ENCODE data around the gene TMEM245. TPM values are rescaled to one million over a fixed set of nuclear protein-coding genes. Genes with fewer than 3 reads are reported as not detected.

TMEM245 gene
- total and polyA plus RNA-seq, 9 donors = 29.4 to 43.3 (median 39.4) TPM

- Histone ChIP-seq H3K36me3 (ENCODE audit: control insufficient read depth, insufficient read depth, low read length) (peaks cover 29% of the 10 kb centered on the region), H3K9me3 (replicated peaks; ENCODE audit: control insufficient read depth, low read depth, low read length) (no peaks in the 10 kb centered on the region), H3K4me3 (ENCODE audit: low read length) (no peak overlapping the region), H3K27me3 (ENCODE audit: control insufficient read depth, insufficient read depth, low read length) (no peaks in the 10 kb centered on the region), H3K4me1 (ENCODE audit: control insufficient read depth, insufficient read depth, low read length) (no peaks in the 10 kb centered on the region), H3K27ac (ENCODE audit: low read length) (no peak overlapping the region)
- 100% methylated on average over 2 of the region's 6 CpGs for WGBS (ENCODE audit: insufficient coverage)
- no peak for DNase-seq
These were observed 85.6 kb downstream of the TMEM245 start for GRCh38 chr9:109033941-109034700.

- peaks cover 6% of the 10 kb centered on the region for H3K4me1 ChIP-seq (ENCODE audit: control insufficient read depth, insufficient read depth, low read length)
- no peaks in the 10 kb centered on the region for H3K9me3 ChIP-seq (replicated peaks; ENCODE audit: control insufficient read depth, low read depth, low read length)
- H3K27me3 ChIP-seq (ENCODE audit: control insufficient read depth, insufficient read depth, low read length) = no peaks in the 10 kb centered on the region
- no peak overlapping the region for H3K4me3 ChIP-seq (ENCODE audit: low read length)
- H3K27ac ChIP-seq (ENCODE audit: low read length) = no peak overlapping the region
- WGBS (ENCODE audit: insufficient coverage) = no CpG with 5 or more reads among the region's 3 CpGs
- DNase-seq = no peak
- H3K36me3 ChIP-seq (ENCODE audit: control insufficient read depth, insufficient read depth, low read length) = peaks cover 16% of the 10 kb centered on the region
These were observed 88.5 kb downstream of the TMEM245 start for GRCh38 chr9:109031241-109031640.

GRCh38 chr9:109030426-109030825 is 89.3 kb downstream of the TMEM245 start:
- WGBS (ENCODE audit: insufficient coverage) = 93% methylated on average over 3 of the region's 4 CpGs
- peaks cover 6% of the 10 kb centered on the region for H3K4me1 ChIP-seq (ENCODE audit: control insufficient read depth, insufficient read depth, low read length)
- H3K9me3 ChIP-seq (replicated peaks; ENCODE audit: control insufficient read depth, low read depth, low read length) = no peaks in the 10 kb centered on the region
- H3K4me3 ChIP-seq (ENCODE audit: low read length) = no peak overlapping the region
- DNase-seq = no peak
- peaks cover 14% of the 10 kb centered on the region for H3K36me3 ChIP-seq (ENCODE audit: control insufficient read depth, insufficient read depth, low read length)
- H3K27me3 ChIP-seq (ENCODE audit: control insufficient read depth, insufficient read depth, low read length) = no peaks in the 10 kb centered on the region
- H3K27ac ChIP-seq (ENCODE audit: low read length) = no peak overlapping the region

GRCh38 chr9:109028457-109028856 is 91.3 kb downstream of the TMEM245 start:
- Histone ChIP-seq H3K27me3 (ENCODE audit: control insufficient read depth, insufficient read depth, low read length) (no peaks in the 10 kb centered on the region), H3K36me3 (ENCODE audit: control insufficient read depth, insufficient read depth, low read length) (peaks cover 13% of the 10 kb centered on the region), H3K4me3 (ENCODE audit: low read length) (no peak overlapping the region), H3K9me3 (replicated peaks; ENCODE audit: control insufficient read depth, low read depth, low read length) (no peaks in the 10 kb centered on the region), H3K4me1 (ENCODE audit: control insufficient read depth, insufficient read depth, low read length) (peaks cover 6% of the 10 kb centered on the region), H3K27ac (ENCODE audit: low read length) (no peak overlapping the region)
- no CpG with 5 or more reads among the region's 4 CpGs for WGBS (ENCODE audit: insufficient coverage)
- no peak for DNase-seq

- H3K9me3 ChIP-seq (replicated peaks; ENCODE audit: control insufficient read depth, low read depth, low read length) = no peaks in the 10 kb centered on the region
- peaks cover 6% of the 10 kb centered on the region for H3K4me1 ChIP-seq (ENCODE audit: control insufficient read depth, insufficient read depth, low read length)
These were observed 92.6 kb downstream of the TMEM245 start for GRCh38 chr9:109027176-109027575.

GRCh38 chr9:109026306-109026705 is 93.4 kb downstream of the TMEM245 start:
- Histone ChIP-seq H3K27me3 (ENCODE audit: control insufficient read depth, insufficient read depth, low read length) (no peaks in the 10 kb centered on the region), H3K27ac (ENCODE audit: low read length) (no peak overlapping the region), H3K9me3 (replicated peaks; ENCODE audit: control insufficient read depth, low read depth, low read length) (no peaks in the 10 kb centered on the region), H3K4me1 (ENCODE audit: control insufficient read depth, insufficient read depth, low read length) (peaks cover 6% of the 10 kb centered on the region), H3K4me3 (ENCODE audit: low read length) (no peak overlapping the region), H3K36me3 (ENCODE audit: control insufficient read depth, insufficient read depth, low read length) (peaks cover 5% of the 10 kb centered on the region)
- WGBS (ENCODE audit: insufficient coverage) = 88% methylated on average over 6 of the region's 7 CpGs
- DNase-seq = no peak

More at GRCh38 chr9:109027176-109027575, 92.6 kb downstream of the TMEM245 start:
- peak; percentile 30 for DNase-seq
- Histone ChIP-seq H3K27ac (ENCODE audit: low read length) (peak overlapping the region; percentile 6), H3K36me3 (ENCODE audit: control insufficient read depth, insufficient read depth, low read length) (peaks cover 5% of the 10 kb centered on the region), H3K27me3 (ENCODE audit: control insufficient read depth, insufficient read depth, low read length) (no peaks in the 10 kb centered on the region), H3K4me3 (ENCODE audit: low read length) (no peak overlapping the region)
- WGBS (ENCODE audit: insufficient coverage) = no CpG with 5 or more reads among the region's 2 CpGs

GRCh38 chr9:109022873-109023272 is 96.9 kb downstream of the TMEM245 start:
- Histone ChIP-seq H3K4me3 (ENCODE audit: low read length) (no peak overlapping the region), H3K4me1 (ENCODE audit: control insufficient read depth, insufficient read depth, low read length) (peaks cover 6% of the 10 kb centered on the region), H3K27ac (ENCODE audit: low read length) (no peak overlapping the region), H3K9me3 (replicated peaks; ENCODE audit: control insufficient read depth, low read depth, low read length) (no peaks in the 10 kb centered on the region), H3K27me3 (ENCODE audit: control insufficient read depth, insufficient read depth, low read length) (no peaks in the 10 kb centered on the region), H3K36me3 (ENCODE audit: control insufficient read depth, insufficient read depth, low read length) (peaks cover 8% of the 10 kb centered on the region)
- DNase-seq = no peak

GRCh38 chr9:109020581-109021511 is 98.9 kb downstream of the TMEM245 start:
- H3K36me3 ChIP-seq (ENCODE audit: control insufficient read depth, insufficient read depth, low read length) = peaks cover 10% of the 10 kb centered on the region
- no peak overlapping the region for H3K27ac ChIP-seq (ENCODE audit: low read length)
- H3K4me1 ChIP-seq (ENCODE audit: control insufficient read depth, insufficient read depth, low read length) = no peaks in the 10 kb centered on the region
- H3K4me3 ChIP-seq (ENCODE audit: low read length) = no peak overlapping the region
- WGBS (ENCODE audit: insufficient coverage) = no CpG with 5 or more reads among the region's 6 CpGs
- H3K9me3 ChIP-seq (replicated peaks; ENCODE audit: control insufficient read depth, low read depth, low read length) = no peaks in the 10 kb centered on the region
- DNase-seq = no peak
- no peaks in the 10 kb centered on the region for H3K27me3 ChIP-seq (ENCODE audit: control insufficient read depth, insufficient read depth, low read length)

- Histone ChIP-seq H3K4me3 (ENCODE audit: low read length) (no peak overlapping the region), H3K27ac (ENCODE audit: low read length) (no peak overlapping the region), H3K36me3 (ENCODE audit: control insufficient read depth, insufficient read depth, low read length) (peaks cover 10% of the 10 kb centered on the region), H3K27me3 (ENCODE audit: control insufficient read depth, insufficient read depth, low read length) (no peaks in the 10 kb centered on the region), H3K9me3 (replicated peaks; ENCODE audit: control insufficient read depth, low read depth, low read length) (no peaks in the 10 kb centered on the region), H3K4me1 (ENCODE audit: control insufficient read depth, insufficient read depth, low read length) (no peaks in the 10 kb centered on the region)
- 100% methylated on average over 2 of the region's 3 CpGs for WGBS (ENCODE audit: insufficient coverage)
- peak; percentile 21 for DNase-seq
These were observed 99.6 kb downstream of the TMEM245 start for GRCh38 chr9:109020113-109020512.

- H3K4me1 ChIP-seq (ENCODE audit: control insufficient read depth, insufficient read depth, low read length) = peaks cover 4% of the 10 kb centered on the region
- no peaks in the 10 kb centered on the region for H3K9me3 ChIP-seq (replicated peaks; ENCODE audit: control insufficient read depth, low read depth, low read length)
- H3K27ac ChIP-seq (ENCODE audit: low read length) = no peak overlapping the region
- DNase-seq = no peak
- peaks cover 5% of the 10 kb centered on the region for H3K36me3 ChIP-seq (ENCODE audit: control insufficient read depth, insufficient read depth, low read length)
- no CpG with 5 or more reads among the region's 3 CpGs for WGBS (ENCODE audit: insufficient coverage)
- H3K4me3 ChIP-seq (ENCODE audit: low read length) = no peak overlapping the region
- H3K27me3 ChIP-seq (ENCODE audit: control insufficient read depth, insufficient read depth, low read length) = no peaks in the 10 kb centered on the region
These were observed 100.3 kb downstream of the TMEM245 start for GRCh38 chr9:109019420-109019819.

Measured in muscle of leg (tissue), 11 donors.